ENCODE data around the gene ATP6V1E1. TPM values are rescaled to one million over a fixed set of nuclear protein-coding genes. Genes with fewer than 3 reads are reported as not detected.

Gene ATP6V1E1
- total and polyA plus RNA-seq, 9 of the 15 experiments (the other 6 are each of a cell fraction or from before 2014, with no cell fraction given): 122 to 249 (median 179) TPM

DNA sequence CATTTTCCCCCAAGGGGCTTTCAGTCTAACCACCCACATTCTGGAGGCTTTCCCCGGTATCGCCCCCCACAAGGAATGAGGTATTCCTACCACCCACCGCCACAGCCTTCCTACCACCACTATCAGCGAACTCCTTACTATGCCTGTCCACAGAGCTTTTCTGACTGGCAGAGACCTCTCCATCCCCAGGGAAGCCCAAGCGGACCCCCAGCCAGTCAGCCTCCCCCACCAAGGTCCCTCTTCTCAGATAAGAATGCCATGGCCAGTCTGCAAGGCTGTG, 79.9 kb downstream of the ATP6V1E1 start:
- no peak overlapping the region for H2AFZ ChIP-seq (ENCODE audit: low read depth, low read length)
- H4K20me1 ChIP-seq (replicated peaks; ENCODE audit: control insufficient read depth, insufficient read depth, low read length): no peaks in the 10 kb centered on the region
- no peaks in the 10 kb centered on the region for H3K36me3 ChIP-seq (ENCODE audit: control insufficient read depth, insufficient read depth, low read length)
- intact Hi-C loops (cut with micrococcal nuclease): no loop called here
- H3K27me3 ChIP-seq (ENCODE audit: control insufficient read depth in 2 of 2, insufficient read depth in 2 of 2, low read length in 2 of 2): peaks cover 49 to 51% of the 10 kb centered on the region in 2 experiments
- BruUV-seq (replicated peaks): no TSS peak
- no peaks in the 10 kb centered on the region for H3K9me1 ChIP-seq (ENCODE audit: control insufficient read depth, insufficient read depth, low read length)
- H3K4me3 ChIP-seq: no peak overlapping the region
- H3K27ac ChIP-seq (ENCODE audit: extremely low read depth, low read depth, low read length): no peak overlapping the region
- ChIA-PET CTCF (ENCODE audit: low intra/inter-chr PET ratio) (no interaction called here), POLR2A (interaction anchor here (1.0 kb wide), 1 partner anchor 11 kb away, joined by 3 read pairs; no protein-coding TSS in a partner anchor)
- FAIRE-seq (no peak), ATAC-seq (no peak), DNase-seq (ENCODE audit: extremely low read depth in 1 of 4, low spot score in 3 of 4) (no peak)
- no peak overlapping the region for H3K4me2 ChIP-seq (ENCODE audit: insufficient read depth, low read length)
- H3K9me3 ChIP-seq (replicated peaks; ENCODE audit: control insufficient read depth, insufficient read depth, low read depth, low read length): no peaks in the 10 kb centered on the region
- 13% methylated on average over 5 of the region's 5 CpGs for WGBS (ENCODE audit: insufficient coverage, low coverage, missing lambda C conversion rate)
- 0 out of 5 replicates have a peak, but pooled peaks cover 0 to 4% of the 10 kb centered on the region in 2 experiments for H3K4me1 ChIP-seq (replicated peaks in 1 of 2; ENCODE audit: control insufficient read depth in 2 of 2, insufficient read depth in 2 of 2, low read length in 2 of 2)
- no peaks in the 10 kb centered on the region for H3K79me2 ChIP-seq (ENCODE audit: control insufficient read depth, insufficient read depth, low read length)
- no peak overlapping the region for H3K9ac ChIP-seq (ENCODE audit: insufficient read depth in 1 of 2, low read depth in 2 of 2, low read length in 2 of 2)
- in situ Hi-C loops (cut with MboI): no loop called here
- TF ChIP-seq ZZZ3 (IDR thresholded peaks at IDR 0.05) (no peak), SMAD2 (IDR thresholded peaks at IDR 0.05; ENCODE audit: low read depth, low read length) (no peak), JUND (IDR thresholded peaks at IDR 0.05; ENCODE audit: borderline replicate concordance, low read depth, low read length) (no peak), JUND (tag; IDR thresholded peaks at IDR 0.05; ENCODE audit: borderline replicate concordance, low read depth, low read length) (no peak), ASH1L (IDR thresholded peaks at IDR 0.05; ENCODE audit: borderline replicate concordance, low read depth, partially characterized antibody) (no peak), ZNF24 (IDR thresholded peaks at IDR 0.05) (no peak), RBM14 (IDR thresholded peaks at IDR 0.05; ENCODE audit: borderline replicate concordance, insufficient read depth, low read depth, low read length) (no peak), MAFF (IDR thresholded peaks at IDR 0.05; ENCODE audit: low read length) (no peak), SAFB (IDR thresholded peaks at IDR 0.05; ENCODE audit: borderline replicate concordance, low read depth, low read length) (no peak)
- TF ChIP-seq, protein P1, sequence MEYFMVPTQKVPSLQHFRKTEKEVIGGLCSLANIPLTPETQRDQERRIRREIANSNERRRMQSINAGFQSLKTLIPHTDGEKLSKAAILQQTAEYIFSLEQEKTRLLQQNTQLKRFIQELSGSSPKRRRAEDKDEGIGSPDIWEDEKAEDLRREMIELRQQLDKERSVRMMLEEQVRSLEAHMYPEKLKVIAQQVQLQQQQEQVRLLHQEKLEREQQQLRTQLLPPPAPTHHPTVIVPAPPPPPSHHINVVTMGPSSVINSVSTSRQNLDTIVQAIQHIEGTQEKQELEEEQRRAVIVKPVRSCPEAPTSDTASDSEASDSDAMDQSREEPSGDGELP (CRISPR knock-in tag; IDR thresholded peaks at IDR 0.05; ENCODE audit: borderline replicate concordance): no peak
- TF ChIP-seq, protein P2, sequence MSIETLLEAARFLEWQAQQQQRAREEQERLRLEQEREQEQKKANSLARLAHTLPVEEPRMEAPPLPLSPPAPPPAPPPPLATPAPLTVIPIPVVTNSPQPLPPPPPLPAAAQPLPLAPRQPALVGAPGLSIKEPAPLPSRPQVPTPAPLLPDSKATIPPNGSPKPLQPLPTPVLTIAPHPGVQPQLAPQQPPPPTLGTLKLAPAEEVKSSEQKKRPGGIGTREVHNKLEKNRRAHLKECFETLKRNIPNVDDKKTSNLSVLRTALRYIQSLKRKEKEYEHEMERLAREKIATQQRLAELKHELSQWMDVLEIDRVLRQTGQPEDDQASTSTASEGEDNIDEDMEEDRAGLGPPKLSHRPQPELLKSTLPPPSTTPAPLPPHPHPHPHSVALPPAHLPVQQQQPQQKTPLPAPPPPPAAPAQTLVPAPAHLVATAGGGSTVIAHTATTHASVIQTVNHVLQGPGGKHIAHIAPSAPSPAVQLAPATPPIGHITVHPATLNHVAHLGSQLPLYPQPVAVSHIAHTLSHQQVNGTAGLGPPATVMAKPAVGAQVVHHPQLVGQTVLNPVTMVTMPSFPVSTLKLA (conservative IDR thresholded peaks at IDR 0.05): no peak
- TF ChIP-seq, protein P3, sequence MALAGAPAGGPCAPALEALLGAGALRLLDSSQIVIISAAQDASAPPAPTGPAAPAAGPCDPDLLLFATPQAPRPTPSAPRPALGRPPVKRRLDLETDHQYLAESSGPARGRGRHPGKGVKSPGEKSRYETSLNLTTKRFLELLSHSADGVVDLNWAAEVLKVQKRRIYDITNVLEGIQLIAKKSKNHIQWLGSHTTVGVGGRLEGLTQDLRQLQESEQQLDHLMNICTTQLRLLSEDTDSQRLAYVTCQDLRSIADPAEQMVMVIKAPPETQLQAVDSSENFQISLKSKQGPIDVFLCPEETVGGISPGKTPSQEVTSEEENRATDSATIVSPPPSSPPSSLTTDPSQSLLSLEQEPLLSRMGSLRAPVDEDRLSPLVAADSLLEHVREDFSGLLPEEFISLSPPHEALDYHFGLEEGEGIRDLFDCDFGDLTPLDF (CRISPR knock-in tag; IDR thresholded peaks at IDR 0.05): no peak
- TF ChIP-seq, protein P4, sequence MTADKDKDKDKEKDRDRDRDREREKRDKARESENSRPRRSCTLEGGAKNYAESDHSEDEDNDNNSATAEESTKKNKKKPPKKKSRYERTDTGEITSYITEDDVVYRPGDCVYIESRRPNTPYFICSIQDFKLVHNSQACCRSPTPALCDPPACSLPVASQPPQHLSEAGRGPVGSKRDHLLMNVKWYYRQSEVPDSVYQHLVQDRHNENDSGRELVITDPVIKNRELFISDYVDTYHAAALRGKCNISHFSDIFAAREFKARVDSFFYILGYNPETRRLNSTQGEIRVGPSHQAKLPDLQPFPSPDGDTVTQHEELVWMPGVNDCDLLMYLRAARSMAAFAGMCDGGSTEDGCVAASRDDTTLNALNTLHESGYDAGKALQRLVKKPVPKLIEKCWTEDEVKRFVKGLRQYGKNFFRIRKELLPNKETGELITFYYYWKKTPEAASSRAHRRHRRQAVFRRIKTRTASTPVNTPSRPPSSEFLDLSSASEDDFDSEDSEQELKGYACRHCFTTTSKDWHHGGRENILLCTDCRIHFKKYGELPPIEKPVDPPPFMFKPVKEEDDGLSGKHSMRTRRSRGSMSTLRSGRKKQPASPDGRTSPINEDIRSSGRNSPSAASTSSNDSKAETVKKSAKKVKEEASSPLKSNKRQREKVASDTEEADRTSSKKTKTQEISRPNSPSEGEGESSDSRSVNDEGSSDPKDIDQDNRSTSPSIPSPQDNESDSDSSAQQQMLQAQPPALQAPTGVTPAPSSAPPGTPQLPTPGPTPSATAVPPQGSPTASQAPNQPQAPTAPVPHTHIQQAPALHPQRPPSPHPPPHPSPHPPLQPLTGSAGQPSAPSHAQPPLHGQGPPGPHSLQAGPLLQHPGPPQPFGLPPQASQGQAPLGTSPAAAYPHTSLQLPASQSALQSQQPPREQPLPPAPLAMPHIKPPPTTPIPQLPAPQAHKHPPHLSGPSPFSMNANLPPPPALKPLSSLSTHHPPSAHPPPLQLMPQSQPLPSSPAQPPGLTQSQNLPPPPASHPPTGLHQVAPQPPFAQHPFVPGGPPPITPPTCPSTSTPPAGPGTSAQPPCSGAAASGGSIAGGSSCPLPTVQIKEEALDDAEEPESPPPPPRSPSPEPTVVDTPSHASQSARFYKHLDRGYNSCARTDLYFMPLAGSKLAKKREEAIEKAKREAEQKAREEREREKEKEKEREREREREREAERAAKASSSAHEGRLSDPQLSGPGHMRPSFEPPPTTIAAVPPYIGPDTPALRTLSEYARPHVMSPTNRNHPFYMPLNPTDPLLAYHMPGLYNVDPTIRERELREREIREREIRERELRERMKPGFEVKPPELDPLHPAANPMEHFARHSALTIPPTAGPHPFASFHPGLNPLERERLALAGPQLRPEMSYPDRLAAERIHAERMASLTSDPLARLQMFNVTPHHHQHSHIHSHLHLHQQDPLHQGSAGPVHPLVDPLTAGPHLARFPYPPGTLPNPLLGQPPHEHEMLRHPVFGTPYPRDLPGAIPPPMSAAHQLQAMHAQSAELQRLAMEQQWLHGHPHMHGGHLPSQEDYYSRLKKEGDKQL (CRISPR knock-in tag; IDR thresholded peaks at IDR 0.05; ENCODE audit: borderline replicate concordance): no peak
